CD4-positive, alpha-beta T cell treated with Interleukin-10 for 1 hour (primary cell): ENCODE measurements around the gene DGKD.

Experiments used
- DNase-seq: peaks from one replicate; pipeline ENCODE4 v3.0.0-alpha.2; 2020

The DGKD gene

DNA sequence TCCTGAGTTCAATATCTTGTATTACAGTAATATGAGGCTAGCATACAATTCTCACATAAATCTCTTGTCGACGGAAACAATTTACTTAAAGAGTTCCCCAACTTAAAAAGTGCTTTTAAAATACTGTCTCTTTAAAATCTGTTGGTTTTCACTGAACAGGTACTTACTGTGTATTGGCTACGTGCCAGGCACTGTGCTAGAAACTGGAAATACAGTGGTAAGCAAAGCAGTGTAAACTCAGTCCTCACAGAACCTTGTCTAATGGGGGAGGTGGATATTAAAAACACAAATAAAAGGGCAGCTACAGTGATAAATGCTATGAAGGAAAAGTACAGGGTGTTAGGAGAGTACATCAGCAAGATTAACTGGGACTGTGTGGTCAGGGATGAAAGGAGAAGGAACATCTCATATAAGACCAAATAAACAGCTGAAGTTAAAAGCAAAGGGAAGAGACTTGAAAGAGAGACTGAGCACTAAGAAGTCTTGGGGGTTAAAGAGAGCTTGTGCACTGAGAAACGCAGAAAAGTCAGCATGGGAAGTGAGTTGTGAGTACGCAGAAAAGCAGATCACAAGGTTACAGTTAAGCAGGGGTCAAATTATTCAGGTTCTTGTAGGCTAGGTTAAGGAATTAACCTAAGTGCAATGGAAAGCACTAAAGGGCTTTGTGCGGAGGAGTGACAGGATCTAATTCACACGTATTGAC is 159.8 kb downstream of the DGKD start:
- no peak for DNase-seq

DNA sequence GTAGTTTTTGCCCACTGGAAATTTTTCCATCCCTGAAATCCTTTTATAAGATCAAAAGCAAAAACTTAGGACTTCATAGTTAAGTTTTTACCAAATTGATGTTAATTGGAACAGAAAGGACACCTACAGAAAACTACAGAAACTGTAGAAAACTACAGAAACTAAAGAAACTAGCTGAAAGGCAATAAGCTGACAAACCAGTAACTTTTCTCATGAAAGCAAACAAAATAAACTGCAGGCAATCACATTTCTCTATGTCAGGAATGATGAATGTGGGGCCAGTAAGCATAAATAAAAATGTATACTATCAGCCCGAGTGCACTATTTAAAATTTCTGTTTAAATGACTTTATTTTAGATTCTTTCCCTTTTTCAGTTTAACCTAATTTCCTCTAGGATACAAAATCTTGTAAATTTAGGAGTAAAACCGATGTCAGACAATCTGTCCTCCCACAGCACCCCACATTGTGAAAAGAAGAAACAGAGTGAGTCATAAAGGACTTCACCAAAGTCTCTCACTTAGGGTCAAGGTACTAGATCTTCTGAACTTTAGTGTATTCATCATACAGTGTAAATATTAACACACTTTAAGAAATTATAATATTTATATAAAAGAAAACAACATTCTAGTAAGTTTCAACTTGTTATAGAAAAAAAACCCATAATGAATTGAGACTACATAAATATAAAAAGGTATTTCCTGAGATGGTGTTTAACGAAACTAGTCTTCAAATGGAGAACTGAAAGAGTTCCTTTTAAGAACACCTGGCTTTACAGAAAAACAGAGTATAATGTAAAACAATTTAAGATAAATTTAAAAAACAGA is 165.7 kb downstream of the DGKD start:
- DNase-seq, result no peak
